TTC549 (cell line): Measurements from ENCODE around the gene LDLRAD4.

Experiments
- FAIRE-seq: peaks from 2 replicates; lab custom pipeline; 2012; peaks lifted over from hg19 to GRCh38; lab: Jason Lieb, UNC

LDLRAD4 gene

GRCh38 chr18:13555865-13556264, 337.3 kb downstream of the LDLRAD4 start:
- FAIRE-seq, result no peak

- no peak for FAIRE-seq
Measured at GRCh38 chr18:13556502-13556901, 337.9 kb downstream of the LDLRAD4 start.

GRCh38 chr18:13558124-13558523, 339.6 kb downstream of the LDLRAD4 start:
- FAIRE-seq, result no peak

- FAIRE-seq, result no peak
Measured at GRCh38 chr18:13558790-13559189, 340.2 kb downstream of the LDLRAD4 start.

GRCh38 chr18:13559754-13560153, 341.2 kb downstream of the LDLRAD4 start:
- FAIRE-seq, result no peak

GRCh38 chr18:13560306-13560705, 341.7 kb downstream of the LDLRAD4 start:
- no peak for FAIRE-seq

GRCh38 chr18:13562494-13563029, 344.0 kb downstream of the LDLRAD4 start:
- FAIRE-seq, result no peak

GRCh38 chr18:13563390-13563805, 344.8 kb downstream of the LDLRAD4 start:
- no peak for FAIRE-seq

- no peak for FAIRE-seq
Measured at GRCh38 chr18:13564579-13564978, 346.0 kb downstream of the LDLRAD4 start.

GRCh38 chr18:13565228-13565627, 346.7 kb downstream of the LDLRAD4 start:
- no peak for FAIRE-seq

- no peak for FAIRE-seq
Measured at GRCh38 chr18:13566941-13567746, 348.6 kb downstream of the LDLRAD4 start.

- no peak for FAIRE-seq
Measured at GRCh38 chr18:13568443-13569392, 350.2 kb downstream of the LDLRAD4 start.

- no peak for FAIRE-seq
Measured at GRCh38 chr18:13570216-13570615, 351.7 kb downstream of the LDLRAD4 start.

- no peak for FAIRE-seq
Measured at GRCh38 chr18:13570856-13571495, 352.4 kb downstream of the LDLRAD4 start.

- FAIRE-seq, result no peak
Measured at GRCh38 chr18:13572148-13572547, 353.6 kb downstream of the LDLRAD4 start.

GRCh38 chr18:13572721-13573120, 354.2 kb downstream of the LDLRAD4 start:
- FAIRE-seq, result no peak

GRCh38 chr18:13573750-13574149, 355.2 kb downstream of the LDLRAD4 start:
- FAIRE-seq, result no peak

- no peak for FAIRE-seq
Measured at GRCh38 chr18:13574355-13574754, 355.8 kb downstream of the LDLRAD4 start.

- FAIRE-seq, result no peak
Measured at GRCh38 chr18:13574761-13575160, 356.2 kb downstream of the LDLRAD4 start.

GRCh38 chr18:13576598-13576997, 358.0 kb downstream of the LDLRAD4 start:
- FAIRE-seq, result no peak

GRCh38 chr18:13577091-13577697, 358.6 kb downstream of the LDLRAD4 start:
- no peak for FAIRE-seq

- no peak for FAIRE-seq
Measured at GRCh38 chr18:13577781-13578180, 359.2 kb downstream of the LDLRAD4 start.
